Measurements from ENCODE around the gene ARL6IP4.
A peak's percentile ranks its signal among the peaks of the same experiment; 100 is the strongest.
"Not testable (repeated sequence)": the region's sequence is repeated elsewhere in the genome, so short reads cannot be mapped to it uniquely, and the experiment has no call there.

Gene ARL6IP4

GRCh38 chr12:122980183-122981035 lies at the start of gene ARL6IP4:
TSS of gene ARL6IP4 (plus strand) at chr12:122980681. CDS start at chr12:122981140, 459 bp downstream.
- TF ChIP-seq, protein P1, sequence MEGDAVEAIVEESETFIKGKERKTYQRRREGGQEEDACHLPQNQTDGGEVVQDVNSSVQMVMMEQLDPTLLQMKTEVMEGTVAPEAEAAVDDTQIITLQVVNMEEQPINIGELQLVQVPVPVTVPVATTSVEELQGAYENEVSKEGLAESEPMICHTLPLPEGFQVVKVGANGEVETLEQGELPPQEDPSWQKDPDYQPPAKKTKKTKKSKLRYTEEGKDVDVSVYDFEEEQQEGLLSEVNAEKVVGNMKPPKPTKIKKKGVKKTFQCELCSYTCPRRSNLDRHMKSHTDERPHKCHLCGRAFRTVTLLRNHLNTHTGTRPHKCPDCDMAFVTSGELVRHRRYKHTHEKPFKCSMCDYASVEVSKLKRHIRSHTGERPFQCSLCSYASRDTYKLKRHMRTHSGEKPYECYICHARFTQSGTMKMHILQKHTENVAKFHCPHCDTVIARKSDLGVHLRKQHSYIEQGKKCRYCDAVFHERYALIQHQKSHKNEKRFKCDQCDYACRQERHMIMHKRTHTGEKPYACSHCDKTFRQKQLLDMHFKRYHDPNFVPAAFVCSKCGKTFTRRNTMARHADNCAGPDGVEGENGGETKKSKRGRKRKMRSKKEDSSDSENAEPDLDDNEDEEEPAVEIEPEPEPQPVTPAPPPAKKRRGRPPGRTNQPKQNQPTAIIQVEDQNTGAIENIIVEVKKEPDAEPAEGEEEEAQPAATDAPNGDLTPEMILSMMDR (IDR thresholded peaks at IDR 0.05; ENCODE audit: low read depth, low read length): no peak
- peak within 1 kb of the TSS; percentile 86 to 91 for H3K4me3 ChIP-seq (replicated peaks in 1 of 2; ENCODE audit: low read depth in 2 of 2, low read length in 2 of 2)
- peak; percentile 61 to 71 for DNase-seq (ENCODE audit: low read depth in 2 of 2)

GRCh38 chr12:122932207-122932606 lies 48.3 kb upstream of the ARL6IP4 start:
- no peak overlapping the region for H3K4me3 ChIP-seq (replicated peaks in 1 of 2; ENCODE audit: low read depth in 2 of 2, low read length in 2 of 2)
- no peak for DNase-seq (ENCODE audit: low read depth in 2 of 2)
- TF ChIP-seq, protein P1 (IDR thresholded peaks at IDR 0.05; ENCODE audit: low read depth, low read length): no peak

DNA sequence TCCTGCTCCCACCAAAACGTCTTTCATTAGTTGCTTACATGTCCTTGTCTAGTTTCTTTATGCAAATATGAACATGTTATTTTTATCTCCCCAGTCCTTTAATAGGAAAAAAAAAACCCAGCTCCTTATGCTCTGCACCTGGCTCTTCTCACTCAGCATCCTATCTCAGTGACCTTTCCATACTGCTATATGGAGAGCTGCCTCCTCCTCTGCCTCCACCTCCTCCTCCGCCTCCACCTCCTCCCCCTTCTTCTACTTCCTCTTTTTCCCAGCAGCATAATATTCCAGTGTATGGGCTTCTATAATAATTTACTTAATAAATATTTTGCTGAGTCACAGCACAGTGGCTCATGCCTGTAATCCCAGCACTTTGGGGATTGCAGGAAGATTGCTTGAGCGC lies 45.8 kb upstream of the ARL6IP4 start:
- no peak for DNase-seq (ENCODE audit: low read depth in 2 of 2)
- no peak overlapping the region for H3K4me3 ChIP-seq (replicated peaks in 1 of 2; ENCODE audit: low read depth in 2 of 2, low read length in 2 of 2)
- TF ChIP-seq, protein P1 (IDR thresholded peaks at IDR 0.05; ENCODE audit: low read depth, low read length): no peak

- TF ChIP-seq, protein P1 (IDR thresholded peaks at IDR 0.05; ENCODE audit: low read depth, low read length): no peak
- DNase-seq (ENCODE audit: low read depth in 2 of 2): no peak
- no peak overlapping the region for H3K4me3 ChIP-seq (replicated peaks in 1 of 2; ENCODE audit: low read depth in 2 of 2, low read length in 2 of 2)
Observed at GRCh38 chr12:122935318-122935717, 45.2 kb upstream of the ARL6IP4 start.

- DNase-seq (ENCODE audit: low read depth in 2 of 2): peak in 1 of 2 donors; percentile 23
- H3K4me3 ChIP-seq (replicated peaks in 1 of 2; ENCODE audit: low read depth in 2 of 2, low read length in 2 of 2): no peak overlapping the region
- TF ChIP-seq, protein P1 (IDR thresholded peaks at IDR 0.05; ENCODE audit: low read depth, low read length): no peak
Observed at GRCh38 chr12:122937622-122938091, 42.8 kb upstream of the ARL6IP4 start.

DNA sequence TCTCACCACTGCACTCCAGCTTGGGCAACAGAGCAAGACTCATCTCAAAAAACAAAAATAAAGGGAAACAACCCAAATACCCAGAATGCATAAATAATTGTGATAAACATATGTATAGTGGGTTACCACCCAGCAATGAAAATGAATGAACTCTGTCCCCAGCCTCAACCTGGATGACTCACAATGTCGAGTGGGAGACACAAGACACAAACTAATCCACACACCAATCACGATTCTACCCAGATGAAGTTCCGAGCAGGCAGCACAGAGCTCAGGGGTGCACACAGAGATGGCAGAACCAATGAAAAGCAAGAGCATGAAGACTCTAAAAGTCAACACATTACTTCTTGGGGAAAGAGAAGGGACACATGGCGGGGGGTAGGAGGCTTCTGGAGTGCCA lies 41.4 kb upstream of the ARL6IP4 start:
- no peak overlapping the region for H3K4me3 ChIP-seq (replicated peaks in 1 of 2; ENCODE audit: low read depth in 2 of 2, low read length in 2 of 2)
- DNase-seq (ENCODE audit: low read depth in 2 of 2): no peak
- TF ChIP-seq, protein P1 (IDR thresholded peaks at IDR 0.05; ENCODE audit: low read depth, low read length): no peak

- peak; percentile 40 to 59 for DNase-seq (ENCODE audit: low read depth in 2 of 2)
- H3K4me3 ChIP-seq (replicated peaks in 1 of 2; ENCODE audit: low read depth in 2 of 2, low read length in 2 of 2): not testable (repeated sequence)
Observed at GRCh38 chr12:122941351-122941750, 39.1 kb upstream of the ARL6IP4 start.
